Activated CD8-positive, alpha-beta T cell treated with anti-CD3 and anti-CD28 coated beads for 36 hours (primary cell): ENCODE results near the gene MLC1. TPM values are rescaled to one million over a fixed set of nuclear protein-coding genes. Genes with fewer than 3 reads are reported as not detected.

Experiments used
- ATAC-seq: fragments of 200-7000 bp; cut with Tn5 transposase; one replicate; pipeline ENCODE4 v1.10.0; 2021; ENCODE audit warnings: mild to moderate bottlenecking, moderate library complexity
- CTCF ChIA-PET: fragments of 350-600 bp; sonication (Branson Sonifier 250); formaldehyde crosslinking; loops from one replicate; lab custom pipeline; 2021; ENCODE audit warnings: antibody characterized with exemption; lab: Charles Lee
- POLR2A ChIA-PET: fragments of 350-600 bp; sonication (Branson Sonifier 250); formaldehyde crosslinking; loops from one replicate; lab custom pipeline; 2021; ENCODE audit warnings: antibody characterized with exemption; lab: Charles Lee
- DNase-seq: peaks from one replicate; pipeline ENCODE4 v3.0.0-alpha.2; 2020
- H3K27ac Mint-ChIP-seq: one replicate; pipeline ENCODE4 v1.8.0; 2021; ENCODE audit warnings: mild to moderate bottlenecking, mixed read lengths
- H3K27me3 Mint-ChIP-seq: one replicate; pipeline ENCODE4 v1.8.0; 2021; ENCODE audit warnings: mixed read lengths
- H3K36me3 Mint-ChIP-seq: one replicate; pipeline ENCODE4 v1.8.0; 2021; ENCODE audit warnings: low read depth, mixed read lengths
- H3K4me1 Mint-ChIP-seq: one replicate; pipeline ENCODE4 v1.8.0; 2021; ENCODE audit warnings: low read depth, mixed read lengths
- H3K4me3 Mint-ChIP-seq: one replicate; pipeline ENCODE4 v1.8.0; 2021; ENCODE audit warnings: mild to moderate bottlenecking, moderate library complexity, mixed read lengths
- H3K9me3 Mint-ChIP-seq: one replicate; pipeline ENCODE4 v1.8.0; 2021; ENCODE audit warnings: mixed read lengths
- CTCF ChIP-seq: fragments of 200-600 bp; IDR thresholded peaks from one replicate; pipeline ENCODE4 v1.8.0; 2022; ENCODE audit warnings: antibody characterized with exemption, mild to moderate bottlenecking
- intact Hi-C: fragments of 100-400 bp; cut with micrococcal nuclease; formaldehyde crosslinking; loops from one replicate; pipeline ENCODE4 v1.10.0; 2022
- total RNA-seq, 2 experiments: library from RNA; stranded (reverse); gene quantifications; one replicate each; pipeline ENCODE4 v1.2.3, GENCODE V29; 2021

Gene MLC1
- total RNA-seq, 2 experiments from 2014 or later: 1.3 to 1.5 TPM

GRCh38 chr22:50091092-50091768 is 6.0 kb upstream of the MLC1 start:
- intact Hi-C loops: no loop called here
- Mint-ChIP-seq H3K36me3 (peaks cover 12% of the 10 kb centered on the region), H3K4me1 (no peaks in the 10 kb centered on the region), H3K4me3 (no peak overlapping the region), H3K9me3 (peaks cover 12% of the 10 kb centered on the region), H3K27me3 (peaks cover 13% of the 10 kb centered on the region), H3K27ac (no peak overlapping the region)
- DNase-seq (no peak), ATAC-seq (no peak)
- TF ChIP-seq CTCF: no peak
- POLR2A ChIA-PET: no interaction called here
- CTCF ChIA-PET: interaction anchor here (0.5 kb wide), 1 partner anchor 174 kb away, joined by 3 read pairs; no protein-coding TSS in a partner anchor

- Mint-ChIP-seq H3K27ac (no peak overlapping the region), H3K27me3 (peaks cover 11% of the 10 kb centered on the region), H3K36me3 (peaks cover 12% of the 10 kb centered on the region), H3K4me3 (no peak overlapping the region), H3K9me3 (peaks cover 12% of the 10 kb centered on the region), H3K4me1 (no peaks in the 10 kb centered on the region)
- TF ChIP-seq CTCF: no peak
- intact Hi-C loops: no loop called here
- ATAC-seq (no peak), DNase-seq (no peak)
- CTCF ChIA-PET: no interaction called here
- POLR2A ChIA-PET: no interaction called here
Observed at GRCh38 chr22:50090412-50090714, 5.1 kb upstream of the MLC1 start.

- DNase-seq (peak; percentile 26), ATAC-seq (no peak)
- Mint-ChIP-seq H3K9me3 (peaks cover 12% of the 10 kb centered on the region), H3K27ac (no peak within 1 kb of the TSS), H3K36me3 (peaks cover 12% of the 10 kb centered on the region), H3K4me1 (no peaks in the 10 kb centered on the region), H3K4me3 (no peak within 1 kb of the TSS), H3K27me3 (peaks cover 12% of the 10 kb centered on the region)
- intact Hi-C loops: no loop called here
- no peak for TF ChIP-seq CTCF
- ChIA-PET POLR2A (interaction anchor here (0.6 to 0.7 kb wide), 2 partner anchors 16 to 234 kb away, joined by 3 read pairs; no protein-coding TSS in a partner anchor), CTCF (no interaction called here)
Observed at GRCh38 chr22:50089682-50090411, 4.6 kb upstream of the MLC1 start, which contains the start of gene MOV10L1. Gene MOV10L1 (plus strand): TSS chr22:50090006. CDS start chr22:50090089, 83 bp downstream.

- CTCF ChIA-PET: no interaction called here
- H3K9me3 Mint-ChIP-seq: peaks cover 12% of the 10 kb centered on the region
- H3K36me3 Mint-ChIP-seq: peaks cover 12% of the 10 kb centered on the region
- POLR2A ChIA-PET: interaction anchor here (0.6 to 0.7 kb wide), 2 partner anchors 16 to 234 kb away, joined by 3 read pairs; no protein-coding TSS in a partner anchor
- no peak for TF ChIP-seq CTCF
- no peak overlapping the region for H3K4me3 Mint-ChIP-seq
- peaks cover 4% of the 10 kb centered on the region for H3K4me1 Mint-ChIP-seq
- H3K27me3 Mint-ChIP-seq: peaks cover 12% of the 10 kb centered on the region
- ATAC-seq (no peak), DNase-seq (no peak)
- no peak overlapping the region for H3K27ac Mint-ChIP-seq
- intact Hi-C loops: no loop called here
Observed at GRCh38 chr22:50089231-50089630, 4.0 kb upstream of the MLC1 start.

- CTCF ChIA-PET: interaction anchor here (0.6 kb wide), 1 partner anchor 35 kb away, joined by 3 read pairs; no protein-coding TSS in a partner anchor
- TF ChIP-seq CTCF: no peak
- intact Hi-C loops: no loop called here
- peaks cover 4% of the 10 kb centered on the region for H3K4me1 Mint-ChIP-seq
- H3K27ac Mint-ChIP-seq: no peak overlapping the region
- peaks cover 12% of the 10 kb centered on the region for H3K9me3 Mint-ChIP-seq
- ATAC-seq (no peak), DNase-seq (no peak)
- H3K36me3 Mint-ChIP-seq: peaks cover 12% of the 10 kb centered on the region
- POLR2A ChIA-PET: interaction anchor here (0.6 kb wide), 1 partner anchor 19 kb away, joined by 3 read pairs; no protein-coding TSS in a partner anchor
- H3K4me3 Mint-ChIP-seq: no peak overlapping the region
- H3K27me3 Mint-ChIP-seq: peaks cover 11% of the 10 kb centered on the region
Observed at GRCh38 chr22:50088096-50088495, 2.9 kb upstream of the MLC1 start.
